OCI-LY1 (cell line): ENCODE data around the gene ZNF223.

Experiments used
- CTCF ChIP-seq: fragments of 200-600 bp; sonication (generic), shearing (Covaris generic); IDR thresholded peaks from 2 replicates; pipeline ENCODE4 v1.5.1; 2017; ENCODE audit warnings: mild to moderate bottlenecking, antibody characterized with exemption, low read length, moderate library complexity, mixed read lengths
- EZH2 ChIP-seq: fragments of 200-600 bp; sonication (generic), shearing (Covaris generic); IDR thresholded peaks from 2 replicates; pipeline ENCODE4 v1.8.0; 2017; ENCODE audit warnings: borderline replicate concordance, mixed run types, mild to moderate bottlenecking, antibody characterized with exemption, low read length, moderate library complexity, mixed read lengths

- peak; percentile 22; the same call in 1 of the 2 replicates for TF ChIP-seq CTCF
- no peak for TF ChIP-seq EZH2
These were observed 4.0 kb downstream of the ZNF223 start for GRCh38 chr19:44055870-44056269.
